HG03095 (cell line): ENCODE measurements around the gene PPP1R14B.

Experiments
- ATAC-seq: cut with Tn5 transposase; IDR thresholded peaks from one replicate; pipeline ENCODE4 v1.9.1; 2021; ENCODE audit warnings: moderate library complexity; ENCODE audit not compliant: unreplicated experiment

The PPP1R14B gene

DNA sequence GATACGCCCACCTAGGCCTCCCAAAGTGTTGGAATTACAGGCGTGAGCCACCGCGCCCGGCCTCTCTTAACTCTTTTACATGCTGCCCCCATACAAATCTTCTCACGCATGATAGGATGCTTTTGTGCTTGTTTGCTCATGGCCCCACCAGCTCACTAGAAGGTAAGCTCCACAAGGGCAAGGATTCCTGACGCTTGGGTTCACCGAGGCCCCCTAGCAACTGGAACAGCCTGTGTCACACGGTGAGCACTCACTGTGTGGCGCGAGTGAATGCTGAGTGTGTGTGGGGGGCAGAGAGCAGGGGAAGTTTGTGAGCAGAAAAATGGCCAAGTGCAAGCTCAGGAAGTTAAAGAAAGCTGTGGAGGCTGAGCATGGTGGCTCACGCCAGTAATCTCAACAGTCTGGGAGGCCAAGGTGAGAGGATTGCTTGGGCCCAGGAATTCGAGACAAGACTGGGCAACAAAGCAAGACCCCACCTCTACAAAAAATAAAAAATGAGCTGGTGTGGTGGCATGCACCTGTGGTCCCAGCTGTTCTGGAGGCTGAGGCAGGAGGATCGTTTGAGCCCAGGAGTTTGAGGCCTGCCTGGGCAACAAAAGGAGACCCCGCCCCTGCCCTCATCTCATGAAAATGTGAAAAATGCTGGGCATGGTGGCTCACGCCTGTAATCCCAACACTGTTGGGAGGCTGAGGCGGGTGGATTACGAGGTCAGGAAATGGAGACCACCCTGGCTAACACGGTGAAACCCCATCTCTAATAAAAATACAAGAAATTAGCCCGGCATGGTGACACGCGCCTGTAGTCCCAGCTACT lies 35.4 kb upstream of the PPP1R14B start:
- no peak for ATAC-seq

GRCh38 chr11:64278576-64279190 lies 31.9 kb upstream of the PPP1R14B start:
- no peak for ATAC-seq

DNA sequence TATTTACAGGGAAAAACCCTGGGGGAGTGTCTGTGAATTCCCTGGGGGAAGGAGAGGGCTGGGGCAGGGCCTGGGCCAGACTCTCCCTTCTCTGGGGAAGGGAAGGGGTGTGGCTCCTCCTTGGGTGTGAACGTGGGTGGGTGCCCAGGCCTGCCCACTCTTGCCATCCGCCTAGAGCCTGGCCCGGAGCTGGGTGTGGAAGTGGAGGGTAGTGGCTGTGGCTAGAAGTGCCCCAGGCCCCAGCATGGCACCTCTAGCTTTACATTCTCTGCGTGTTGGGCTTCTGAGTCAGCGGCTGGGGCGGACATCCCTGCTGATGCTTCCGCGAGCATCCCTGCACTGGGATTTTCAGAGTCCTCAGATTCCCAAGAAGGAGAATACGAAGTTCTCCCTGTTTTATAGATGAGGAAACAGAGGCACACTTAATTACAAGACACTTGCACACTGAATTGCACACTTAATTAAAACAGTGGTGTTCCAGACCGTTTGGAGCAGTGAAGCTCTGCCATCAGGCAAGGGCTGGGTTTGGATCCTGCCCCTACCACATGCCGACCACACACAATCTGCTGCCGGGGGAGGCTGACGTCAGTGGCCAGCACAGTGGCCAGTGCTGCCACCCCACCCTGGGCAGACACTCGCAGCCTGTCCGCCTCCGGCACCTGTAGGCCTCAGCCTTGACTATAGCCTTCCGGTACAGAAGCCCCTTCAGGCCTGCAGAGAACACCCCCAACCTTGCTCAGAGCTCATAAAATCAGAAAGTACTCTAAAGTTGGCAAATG lies 30.1 kb upstream of the PPP1R14B start:
- no peak for ATAC-seq

DNA sequence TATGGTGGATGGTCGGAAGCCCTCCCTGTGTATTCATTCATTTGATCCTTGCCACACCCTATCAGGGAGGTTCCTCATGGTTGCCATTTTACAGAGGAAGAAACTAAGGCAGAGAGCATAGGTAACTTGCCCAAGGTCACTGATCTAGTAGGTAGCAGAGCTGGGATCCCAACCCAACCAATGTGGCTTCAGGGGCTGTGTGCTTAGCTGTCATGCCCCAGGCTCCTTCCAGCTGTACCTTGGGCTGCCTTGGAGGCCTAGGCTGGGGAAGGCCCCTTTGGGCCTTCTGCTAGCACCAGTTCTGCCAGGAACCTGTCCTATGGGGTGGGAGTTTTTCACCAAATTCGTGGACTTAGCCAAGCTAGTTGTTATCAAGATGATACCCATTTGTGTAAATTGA lies 29.1 kb upstream of the PPP1R14B start:
- no peak for ATAC-seq

- ATAC-seq, result no peak
These were observed 28.5 kb upstream of the PPP1R14B start for GRCh38 chr11:64275031-64275800.

DNA sequence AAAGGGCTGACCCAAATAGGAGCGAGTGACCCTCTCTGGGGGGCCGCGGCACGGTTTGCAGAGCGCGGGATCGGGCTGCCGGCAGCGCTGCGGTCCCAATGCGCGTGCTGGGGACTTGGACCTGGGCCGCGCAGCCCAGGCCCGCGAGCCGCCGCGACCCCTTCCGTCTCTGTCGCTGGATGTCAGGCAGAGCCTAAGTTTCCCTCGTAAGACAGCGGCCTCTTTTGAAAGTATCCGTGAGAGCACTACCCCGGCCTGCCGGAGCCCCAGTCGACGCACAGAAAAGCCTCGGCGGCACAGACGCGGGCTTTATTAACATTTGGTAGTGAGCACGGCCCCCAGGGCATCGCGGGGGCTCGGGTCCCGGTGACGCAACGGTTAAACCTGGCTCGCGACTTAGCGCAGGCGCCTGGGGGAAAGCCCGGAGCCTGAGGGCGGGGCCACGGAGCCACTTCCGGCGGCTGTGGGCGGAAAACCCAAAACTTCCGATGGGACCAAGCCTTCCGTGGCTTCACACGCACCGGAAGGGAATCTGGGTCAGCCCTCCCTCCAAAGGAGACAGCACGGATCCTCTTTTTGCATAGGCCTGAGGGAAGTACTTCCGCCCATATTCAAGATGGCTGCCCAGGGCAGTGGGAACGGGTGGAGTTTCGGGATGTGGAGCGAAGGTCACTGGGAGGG lies 22.9 kb upstream of the PPP1R14B start:
- ATAC-seq, result peak; percentile 60

DNA sequence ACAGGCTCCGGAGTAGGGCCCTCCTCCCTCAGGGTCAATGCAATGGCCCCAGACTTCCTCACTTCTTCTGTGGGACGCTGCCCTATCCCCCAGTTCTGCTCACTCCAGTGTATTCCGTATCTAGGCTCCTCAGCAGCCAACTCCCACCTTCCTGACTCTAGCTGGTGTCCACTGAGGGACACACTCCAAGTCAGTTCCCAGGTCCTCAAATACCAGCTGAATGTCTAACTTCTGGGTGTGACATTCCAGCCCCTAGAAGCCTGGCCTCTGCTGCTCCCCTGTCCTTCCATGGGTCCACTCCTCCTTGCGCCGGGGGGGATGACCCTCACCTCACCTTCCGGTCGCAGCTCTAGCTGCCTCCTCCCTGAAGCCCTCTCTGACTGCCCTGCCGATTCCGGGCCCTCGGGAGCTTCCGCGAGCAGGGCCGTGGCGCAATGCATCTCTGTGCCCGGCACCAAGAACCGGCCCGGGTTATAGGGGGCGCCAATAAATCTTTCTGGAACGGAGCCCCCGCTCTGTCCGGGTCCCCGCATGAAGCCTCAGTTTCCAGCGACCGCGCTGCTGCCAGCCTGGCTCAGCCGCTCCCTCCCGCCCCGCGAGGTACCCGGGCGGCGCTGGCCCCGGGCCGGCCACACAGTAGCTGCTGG lies 22.3 kb upstream of the PPP1R14B start:
- ATAC-seq, result peak; percentile 14

- ATAC-seq, result no peak
These were observed 21.5 kb upstream of the PPP1R14B start for GRCh38 chr11:64268025-64268892.

- no peak for ATAC-seq
These were observed 20.6 kb upstream of the PPP1R14B start for GRCh38 chr11:64267207-64267945.

DNA sequence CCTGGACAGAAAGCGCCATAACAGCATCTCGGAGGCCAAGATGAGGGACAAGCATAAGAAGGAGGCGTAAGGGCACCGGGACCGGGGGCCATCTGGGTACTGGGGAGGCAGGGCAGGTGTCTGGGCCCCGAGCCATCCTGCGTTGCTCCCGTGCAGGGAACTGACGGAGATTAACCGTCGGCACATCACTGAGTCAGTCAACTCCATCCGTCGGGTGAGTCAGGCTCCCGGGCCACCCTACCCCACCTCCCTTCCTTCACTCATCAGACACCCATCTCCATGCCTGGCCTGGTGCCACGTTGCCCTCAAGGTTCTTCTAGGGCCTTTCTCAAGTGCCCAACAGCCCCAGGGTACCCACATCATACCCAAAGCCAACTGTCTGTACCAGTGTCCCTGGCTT lies 19.6 kb upstream of the PPP1R14B start:
- no peak for ATAC-seq

GRCh38 chr11:64265176-64266160 lies 18.7 kb upstream of the PPP1R14B start:
- ATAC-seq, result no peak

GRCh38 chr11:64264371-64264852 lies 17.7 kb upstream of the PPP1R14B start:
- ATAC-seq, result no peak

- ATAC-seq, result no peak
These were observed 17.2 kb upstream of the PPP1R14B start for GRCh38 chr11:64263947-64264317.

- no peak for ATAC-seq
These were observed 16.5 kb upstream of the PPP1R14B start for GRCh38 chr11:64263021-64263946.

DNA sequence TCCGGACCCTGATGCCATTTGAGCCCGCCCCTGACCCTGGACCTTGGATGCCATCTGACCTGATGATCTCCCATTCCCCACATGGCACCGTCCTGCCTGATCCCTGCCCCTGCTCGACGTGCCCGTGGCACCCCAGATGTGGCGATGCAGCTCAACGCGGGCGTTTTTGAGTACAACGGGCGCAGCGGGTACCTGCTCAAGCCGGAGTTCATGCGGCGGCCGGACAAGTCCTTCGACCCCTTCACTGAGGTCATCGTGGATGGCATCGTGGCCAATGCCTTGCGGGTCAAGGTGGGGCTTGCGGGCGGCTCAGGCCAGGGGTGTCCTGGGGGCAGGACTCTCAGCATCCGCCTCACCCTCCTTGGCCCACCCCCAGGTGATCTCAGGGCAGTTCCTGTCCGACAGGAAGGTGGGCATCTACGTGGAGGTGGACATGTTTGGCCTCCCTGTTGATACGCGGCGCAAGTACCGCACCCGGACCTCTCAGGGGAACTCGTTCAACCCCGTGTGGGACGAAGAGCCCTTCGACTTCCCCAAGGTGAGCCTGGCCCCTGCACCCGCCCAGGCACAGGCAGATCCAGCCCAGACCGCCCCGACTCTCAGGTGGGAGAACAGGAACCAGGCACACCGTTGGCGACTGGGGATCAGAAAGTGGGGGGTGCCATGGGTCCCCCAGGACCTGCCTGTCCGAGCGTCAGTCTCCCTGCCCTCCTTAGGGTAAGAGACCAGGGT lies 15.7 kb upstream of the PPP1R14B start:
- ATAC-seq, result no peak
